Bronchial epithelial cell (primary cell): ENCODE results near the gene SLC35D2. TPM values are rescaled to one million over a fixed set of nuclear protein-coding genes. Genes with fewer than 3 reads are reported as not detected.

ENCODE experiments used
- DNase-seq: peaks from one replicate; pipeline ENCODE4 v3.0.0-alpha.2; 2010; ENCODE audit warnings: low read depth
- FAIRE-seq: peaks from 2 replicates; lab custom pipeline; 2011; peaks lifted over from hg19 to GRCh38; lab: Jason Lieb, UNC
- H3K27me3 ChIP-seq: 2 replicates; pipeline ENCODE4 v1.5.1; 2011; ENCODE audit warnings: low read length; ENCODE audit not compliant: control insufficient read depth, insufficient read depth
- H3K36me3 ChIP-seq: 2 replicates; pipeline ENCODE4 v1.5.1; 2011; ENCODE audit warnings: low read length; ENCODE audit not compliant: control insufficient read depth, insufficient read depth
- H3K4me3 ChIP-seq: 2 replicates; pipeline ENCODE4 v1.5.1; 2011; ENCODE audit warnings: mild to moderate bottlenecking, low read depth, low read length, control low read depth
- CTCF ChIP-seq: IDR thresholded peaks from 2 replicates; pipeline ENCODE4 v1.5.1; 2011; ENCODE audit warnings: mild to moderate bottlenecking, moderate library complexity, low read length, control low read depth, inconsistent platforms; ENCODE audit not compliant: insufficient read depth, severe bottlenecking
- total RNA-seq: library from RNA; depleted of rRNA; stranded (reverse); fragments of >200 nt; gene quantifications from 2 replicates; pipeline ENCODE4 v1.2.1, GENCODE V29; 2014

SLC35D2 gene
- total RNA-seq, 1 donor from 2014 or later, result 30.3 TPM

- FAIRE-seq, result no peak
- TF ChIP-seq CTCF, result no peak
- H3K27me3 ChIP-seq, result no peaks in the 10 kb centered on the region
- H3K36me3 ChIP-seq, result no peaks in the 10 kb centered on the region
- H3K4me3 ChIP-seq, result no peak overlapping the region
- DNase-seq, result no peak
Measured at GRCh38 chr9:96408409-96409280, 25.1 kb upstream of the SLC35D2 start.

DNA sequence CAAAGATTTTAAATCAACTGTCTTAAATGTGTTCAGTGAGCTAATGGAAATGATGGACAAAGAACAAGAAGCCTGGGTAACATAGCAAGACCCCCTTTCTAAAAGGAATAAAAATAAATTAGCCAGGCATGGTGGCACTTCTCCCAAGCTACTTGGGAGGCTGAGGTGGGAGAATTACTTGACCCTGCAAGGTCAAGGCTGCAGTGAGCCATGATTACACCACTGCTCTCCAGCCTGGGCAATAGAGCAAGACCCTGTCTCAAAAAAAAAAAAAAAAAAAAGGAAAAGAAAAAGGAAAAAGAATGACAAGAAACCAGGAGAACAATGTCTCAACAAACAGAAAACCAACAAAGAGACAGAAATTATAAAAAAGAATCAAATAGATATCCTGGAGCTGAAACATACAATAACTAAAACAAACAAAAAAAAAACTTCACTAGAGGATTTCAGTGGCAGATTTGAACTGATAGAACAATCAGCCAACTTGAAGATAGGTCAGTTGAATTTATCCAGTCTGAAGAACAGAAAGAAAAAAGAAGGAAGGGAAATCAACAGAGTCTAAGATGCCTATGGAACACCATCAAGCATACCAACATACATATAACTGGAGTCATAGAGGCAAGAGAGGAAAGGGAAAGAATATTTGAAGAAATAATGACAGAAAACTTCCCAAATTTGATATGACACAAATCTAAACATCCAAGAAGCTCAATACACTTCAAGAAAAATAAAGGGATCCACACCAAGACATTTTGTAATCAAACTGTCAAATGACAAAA, 16.8 kb upstream of the SLC35D2 start:
- H3K27me3 ChIP-seq, result no peaks in the 10 kb centered on the region
- TF ChIP-seq CTCF, result no peak
- DNase-seq, result no peak
- H3K36me3 ChIP-seq, result no peaks in the 10 kb centered on the region
- FAIRE-seq, result no peak
- H3K4me3 ChIP-seq, result no peak overlapping the region

DNA sequence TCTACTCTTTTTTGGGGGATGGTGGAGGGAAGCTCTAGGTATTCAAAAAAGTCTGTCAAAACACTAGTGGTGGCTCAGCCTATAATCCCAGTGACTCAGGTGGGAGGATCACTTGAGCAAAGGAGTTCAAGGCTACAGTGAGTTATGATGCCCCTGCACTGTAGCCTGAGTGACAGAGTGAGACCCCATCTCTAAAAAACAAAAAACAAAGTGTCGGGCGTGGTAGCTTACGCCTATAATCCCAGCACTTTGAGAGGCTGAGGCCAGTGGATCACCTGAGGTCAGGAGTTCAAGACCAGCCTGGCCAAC, 15.8 kb upstream of the SLC35D2 start:
- no peak for FAIRE-seq
- Histone ChIP-seq H3K27me3 (no peaks in the 10 kb centered on the region), H3K36me3 (no peaks in the 10 kb centered on the region), H3K4me3 (no peak overlapping the region)
- TF ChIP-seq CTCF, result no peak
- no peak for DNase-seq

DNA sequence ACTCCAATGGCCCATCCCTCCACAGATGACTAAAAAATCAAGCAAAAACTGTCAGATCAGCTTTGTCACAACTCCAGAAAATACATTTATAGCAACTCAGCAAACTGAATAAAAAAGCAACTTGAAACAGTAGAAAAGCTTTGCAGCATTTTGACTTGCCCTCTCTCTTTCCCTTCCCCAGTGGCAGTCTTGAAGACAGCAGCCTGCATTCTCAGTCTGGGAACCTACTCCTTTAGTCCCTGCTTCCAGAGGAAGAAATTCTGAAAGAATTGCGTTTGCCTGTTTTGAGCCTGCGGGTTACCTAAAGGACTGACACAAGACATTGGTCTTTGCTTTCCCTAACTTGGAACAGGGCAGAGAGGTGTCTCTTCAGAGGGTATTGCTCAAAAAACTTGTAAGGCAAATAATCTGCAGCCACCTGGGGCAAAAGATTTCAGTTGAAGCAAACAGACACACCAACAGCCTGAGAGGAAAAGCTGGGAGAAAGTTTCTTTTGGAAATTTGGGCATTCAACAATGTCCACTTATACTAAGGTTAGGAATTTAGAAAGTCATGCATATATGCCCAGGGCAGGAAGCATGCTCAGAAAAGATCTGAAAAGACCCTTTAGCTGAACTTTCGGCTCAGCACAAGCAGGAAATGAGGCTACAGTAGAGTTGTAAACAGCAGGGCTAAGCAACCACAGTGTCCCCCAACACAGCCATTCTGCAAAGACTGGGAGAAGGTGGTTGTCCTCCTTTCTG, 15.2 kb upstream of the SLC35D2 start:
- DNase-seq (no peak), FAIRE-seq (no peak)
- no peak for TF ChIP-seq CTCF
- Histone ChIP-seq H3K27me3 (no peaks in the 10 kb centered on the region), H3K36me3 (no peaks in the 10 kb centered on the region), H3K4me3 (no peak overlapping the region)

DNA sequence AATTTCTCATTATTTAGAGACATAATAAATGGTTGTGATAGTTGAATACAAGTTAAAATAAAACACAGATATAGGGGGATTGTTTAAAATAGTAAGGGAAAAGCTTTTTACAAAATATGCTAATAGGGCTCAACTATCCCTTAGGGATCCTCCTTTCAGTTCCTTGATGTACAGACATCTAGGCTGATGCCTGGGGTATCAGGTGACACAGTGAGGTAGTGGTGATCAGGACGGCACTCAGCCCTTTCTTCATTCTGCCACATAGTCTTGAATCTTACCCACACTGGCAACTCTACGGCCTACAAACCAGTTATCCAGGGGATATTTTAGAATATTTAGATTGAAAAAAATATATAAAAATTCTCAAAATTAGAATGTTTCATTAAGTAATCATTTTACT, 12.5 kb upstream of the SLC35D2 start:
- FAIRE-seq, result no peak
- no peaks in the 10 kb centered on the region for H3K27me3 ChIP-seq
- no peaks in the 10 kb centered on the region for H3K36me3 ChIP-seq
- no peak overlapping the region for H3K4me3 ChIP-seq
- no peak for TF ChIP-seq CTCF
- no peak for DNase-seq
